AG10803 (cell line): ENCODE measurements around the gene EFNA3.

ENCODE experiments used
- DNase-seq: peaks from one replicate; pipeline ENCODE4 v3.0.0; 2010; ENCODE audit warnings: low read depth
- H3K4me3 ChIP-seq: 2 replicates; pipeline ENCODE4 v1.5.1; 2011; ENCODE audit warnings: mild to moderate bottlenecking, low read length, control low read depth
- CTCF ChIP-seq: conservative IDR thresholded peaks from 2 replicates; pipeline ENCODE4 v1.5.1; 2011; ENCODE audit warnings: mild to moderate bottlenecking, low read length, control low read depth, inconsistent platforms

EFNA3 gene

DNA sequence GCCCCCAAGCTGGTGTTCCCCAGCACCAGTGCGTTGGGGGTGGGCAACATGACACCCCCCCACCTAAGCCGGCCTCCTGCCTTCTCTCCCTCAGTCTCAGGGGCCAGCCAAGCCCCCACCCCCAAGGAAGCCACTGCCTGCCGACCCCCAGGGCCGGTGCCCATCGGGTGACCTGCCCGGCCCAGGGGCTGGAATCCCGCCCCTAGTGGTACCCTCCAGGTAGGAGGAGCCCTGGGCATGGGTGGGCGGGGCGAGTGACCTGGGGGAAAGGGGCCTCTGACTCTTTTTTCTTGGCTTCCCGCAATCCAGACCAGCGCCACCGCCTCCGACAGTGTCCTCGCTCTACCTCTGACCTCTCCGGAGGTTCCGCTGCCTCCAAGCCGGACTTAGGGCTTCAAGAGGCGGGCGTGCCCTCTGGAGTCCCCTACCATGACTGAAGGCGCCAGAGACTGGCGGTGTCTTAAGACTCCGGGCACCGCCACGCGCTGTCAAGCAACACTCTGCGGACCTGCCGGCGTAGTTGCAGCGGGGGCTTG, 16.4 kb upstream of the EFNA3 start:
- DNase-seq = no peak
- TF ChIP-seq CTCF = no peak
- H3K4me3 ChIP-seq = no peak overlapping the region

DNA sequence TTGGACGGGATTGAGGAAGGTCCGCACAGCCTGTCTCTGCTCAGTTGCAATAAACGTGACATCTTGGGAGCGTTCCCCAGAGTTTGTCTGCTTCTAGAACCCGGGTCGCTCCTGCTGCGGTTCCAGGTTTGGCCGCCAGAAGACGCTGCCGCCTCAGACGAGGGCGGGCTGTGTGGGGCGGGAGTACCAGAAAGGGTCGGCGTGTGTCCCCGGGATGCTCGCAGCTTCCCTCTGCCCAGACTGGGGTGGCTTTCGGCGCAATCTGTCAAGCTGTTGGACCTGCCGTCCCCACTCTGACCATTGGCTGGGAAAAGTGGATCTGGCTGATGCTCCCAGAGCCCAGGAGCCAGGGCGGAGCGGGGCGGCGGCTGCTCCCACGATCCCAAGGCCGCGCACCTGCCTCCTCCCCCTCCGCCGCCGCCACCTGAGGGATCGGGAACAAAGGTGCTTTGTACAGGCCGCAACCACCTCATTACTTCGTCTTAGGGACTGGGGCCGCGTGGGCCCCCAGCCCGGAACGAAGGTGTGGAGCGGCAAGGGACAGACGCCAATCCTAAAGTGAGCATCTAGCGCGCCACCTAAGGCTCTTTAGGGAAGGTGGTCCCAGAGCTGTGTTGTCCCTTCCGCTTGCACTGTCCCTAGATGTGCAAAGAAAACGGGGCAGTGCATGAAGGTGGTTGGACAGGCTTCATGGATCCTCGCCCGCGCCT, 15.8 kb upstream of the EFNA3 start:
- peak overlapping the region; percentile 92 for H3K4me3 ChIP-seq
- peak; percentile 59 for TF ChIP-seq CTCF
- no peak for DNase-seq

- no peak for TF ChIP-seq CTCF
- peak; percentile 64 for DNase-seq
- peak within 1 kb of the TSS; percentile 92 for H3K4me3 ChIP-seq
Measured at GRCh38 chr1:155063550-155064110, 15.0 kb upstream of the EFNA3 start, which contains the start of gene EFNA4. Gene EFNA4, plus strand, starts transcription at chr1:155063740. Its CDS starts 84 bp downstream, at chr1:155063824.

GRCh38 chr1:155064111-155064831, 14.4 kb upstream of the EFNA3 start:
- no peak for TF ChIP-seq CTCF
- no peak for DNase-seq
- peak overlapping the region; percentile 92 for H3K4me3 ChIP-seq

DNA sequence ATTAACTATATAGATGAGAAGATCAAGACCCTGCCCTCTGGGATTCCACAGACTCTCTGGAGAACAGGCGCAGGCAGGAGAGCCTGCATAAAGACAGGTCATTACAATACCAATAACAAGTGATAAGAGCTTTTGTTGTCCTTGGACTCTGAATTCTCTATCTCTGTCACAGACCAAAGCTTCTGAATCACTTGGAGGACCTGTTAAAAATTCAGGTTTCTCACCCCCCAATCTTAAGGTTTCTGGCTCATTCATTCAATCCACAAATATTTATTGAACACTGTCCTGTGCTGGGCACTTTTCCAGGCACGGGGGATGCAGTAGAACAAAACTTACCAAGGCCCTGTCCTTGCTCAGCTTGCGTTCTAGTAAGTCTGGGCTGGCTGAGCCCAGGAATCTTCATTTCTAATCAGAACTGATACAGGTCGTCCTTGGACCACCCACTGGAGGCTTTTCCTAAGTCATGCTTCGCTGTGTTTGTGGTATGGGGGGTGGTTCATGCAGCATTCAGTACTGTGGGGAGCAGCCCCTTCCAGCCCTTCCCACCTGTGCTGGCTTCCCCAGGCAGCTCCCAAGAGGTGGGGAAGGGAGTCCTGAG, 13.7 kb upstream of the EFNA3 start:
- DNase-seq = no peak
- TF ChIP-seq CTCF = no peak
- H3K4me3 ChIP-seq = no peak overlapping the region

- no peak for DNase-seq
- no peak for TF ChIP-seq CTCF
- no peak overlapping the region for H3K4me3 ChIP-seq
Measured at GRCh38 chr1:155066777-155067176, 11.9 kb upstream of the EFNA3 start.
